Measurements from ENCODE around the gene PAFAH2.

PAFAH2 gene

DNA sequence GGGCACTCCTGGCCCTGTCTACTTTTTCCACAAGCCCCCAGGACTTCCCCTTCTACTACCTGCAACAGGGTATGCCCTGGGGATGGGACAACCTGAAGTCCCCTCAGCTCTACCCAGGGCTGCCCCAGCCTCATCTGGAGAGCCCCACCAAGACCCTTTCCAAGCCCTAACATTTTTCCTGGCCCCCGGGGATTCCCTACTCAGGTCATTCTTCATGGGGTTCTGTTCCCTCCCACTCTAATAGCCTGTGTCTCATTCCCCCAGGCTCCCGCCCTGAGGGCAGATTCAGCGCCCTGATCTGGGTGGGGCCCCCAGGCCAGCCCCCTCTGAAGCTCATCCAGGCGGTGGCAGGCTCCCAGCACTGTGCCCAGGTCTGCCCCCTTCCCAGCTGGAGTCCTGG, 33.3 kb upstream of the PAFAH2 start:
- no peak for DNase-seq (ENCODE audit: low read depth)

DNA sequence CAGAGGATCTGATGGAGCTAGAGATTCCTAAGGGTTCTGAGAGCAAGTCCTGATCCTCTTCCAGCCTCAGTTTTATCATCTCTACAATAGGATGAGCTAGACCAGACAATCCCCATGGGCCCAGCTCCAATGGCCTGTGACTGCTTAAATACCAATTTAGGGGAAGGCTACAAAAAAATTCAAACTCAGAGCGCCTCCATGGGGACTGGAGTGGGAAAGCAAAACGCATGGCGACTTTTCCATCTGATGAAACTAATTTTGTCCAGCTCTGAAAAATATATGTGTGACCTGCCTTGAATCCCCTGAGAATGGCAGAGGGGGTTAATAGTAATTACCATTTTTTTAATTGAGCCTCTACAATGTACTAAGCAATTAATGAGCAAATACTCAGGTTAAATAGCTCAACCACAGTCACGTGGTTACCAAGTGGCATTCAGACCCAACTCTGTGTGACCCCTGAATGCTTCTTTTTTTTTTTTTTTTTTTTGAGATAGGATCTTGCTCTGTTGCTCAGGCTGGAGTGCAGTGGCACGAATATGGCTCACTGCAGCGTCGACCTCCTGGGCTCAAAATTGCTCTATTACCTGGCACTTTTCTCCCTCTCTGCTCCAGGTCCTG, 32.1 kb upstream of the PAFAH2 start:
- no peak for DNase-seq (ENCODE audit: low read depth)

DNA sequence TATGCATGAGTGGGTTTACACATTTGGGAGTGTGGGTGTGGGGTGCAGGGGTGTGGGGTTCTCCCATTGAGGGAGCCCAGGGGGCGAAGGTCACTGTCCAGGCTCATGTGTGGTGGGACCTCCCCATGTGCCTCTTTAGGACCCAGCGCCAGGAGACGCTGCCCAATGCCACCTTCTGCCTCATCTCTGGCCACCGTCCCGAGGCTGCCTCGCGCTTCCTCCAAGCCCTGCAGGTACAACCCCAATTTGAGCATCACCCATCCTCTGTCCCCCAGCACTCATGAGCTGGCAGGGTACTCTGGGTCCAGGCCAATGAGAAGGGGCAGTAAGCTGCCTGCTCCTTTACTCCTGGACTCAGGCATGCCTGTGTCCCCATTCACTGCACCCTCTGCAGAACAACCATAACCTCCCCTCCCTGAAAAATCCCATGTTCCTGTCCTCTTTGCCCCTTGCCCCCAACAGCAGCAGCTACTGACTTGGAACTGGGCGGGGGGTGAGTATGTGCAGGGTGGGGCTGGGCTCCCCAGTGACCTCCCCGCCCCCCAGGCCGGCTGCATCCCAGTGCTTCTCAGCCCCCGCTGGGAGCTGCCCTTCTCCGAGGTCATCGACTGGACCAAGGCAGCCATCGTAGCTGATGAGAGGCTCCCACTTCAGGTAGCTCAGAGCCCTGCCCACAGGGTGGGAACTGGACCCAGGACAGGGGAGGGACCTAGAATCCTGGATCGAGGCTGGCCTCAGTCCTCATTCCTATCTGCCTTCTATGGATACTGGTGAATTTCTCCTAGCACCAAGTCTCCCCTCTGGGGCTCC, 31.4 kb upstream of the PAFAH2 start:
- no peak for DNase-seq (ENCODE audit: low read depth)

DNA sequence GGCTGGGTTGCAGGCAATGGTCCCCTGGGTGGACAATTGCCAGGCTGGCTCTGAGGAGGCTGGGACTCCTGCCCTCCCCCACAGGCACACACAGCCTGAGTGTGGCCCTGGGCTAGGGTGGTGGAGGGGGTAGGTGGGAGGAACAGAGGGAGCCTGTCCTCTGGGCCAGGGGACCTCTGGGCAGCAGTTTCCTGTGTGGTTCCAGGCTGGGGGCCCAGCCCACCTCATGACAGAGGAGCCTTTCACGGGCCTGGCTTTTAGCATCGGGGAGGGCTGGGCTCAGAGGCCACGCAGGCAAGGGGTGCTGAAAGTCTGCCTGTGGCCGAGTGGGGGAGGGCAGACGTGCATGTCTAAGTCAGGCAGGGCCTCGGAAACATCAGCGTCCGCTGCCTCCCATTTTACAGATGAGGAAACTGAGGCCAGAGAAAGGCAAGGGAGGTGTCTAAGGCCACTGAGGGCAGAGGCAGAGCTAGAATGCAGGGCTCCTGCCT, 30.7 kb upstream of the PAFAH2 start:
- no peak for DNase-seq (ENCODE audit: low read depth)

DNA sequence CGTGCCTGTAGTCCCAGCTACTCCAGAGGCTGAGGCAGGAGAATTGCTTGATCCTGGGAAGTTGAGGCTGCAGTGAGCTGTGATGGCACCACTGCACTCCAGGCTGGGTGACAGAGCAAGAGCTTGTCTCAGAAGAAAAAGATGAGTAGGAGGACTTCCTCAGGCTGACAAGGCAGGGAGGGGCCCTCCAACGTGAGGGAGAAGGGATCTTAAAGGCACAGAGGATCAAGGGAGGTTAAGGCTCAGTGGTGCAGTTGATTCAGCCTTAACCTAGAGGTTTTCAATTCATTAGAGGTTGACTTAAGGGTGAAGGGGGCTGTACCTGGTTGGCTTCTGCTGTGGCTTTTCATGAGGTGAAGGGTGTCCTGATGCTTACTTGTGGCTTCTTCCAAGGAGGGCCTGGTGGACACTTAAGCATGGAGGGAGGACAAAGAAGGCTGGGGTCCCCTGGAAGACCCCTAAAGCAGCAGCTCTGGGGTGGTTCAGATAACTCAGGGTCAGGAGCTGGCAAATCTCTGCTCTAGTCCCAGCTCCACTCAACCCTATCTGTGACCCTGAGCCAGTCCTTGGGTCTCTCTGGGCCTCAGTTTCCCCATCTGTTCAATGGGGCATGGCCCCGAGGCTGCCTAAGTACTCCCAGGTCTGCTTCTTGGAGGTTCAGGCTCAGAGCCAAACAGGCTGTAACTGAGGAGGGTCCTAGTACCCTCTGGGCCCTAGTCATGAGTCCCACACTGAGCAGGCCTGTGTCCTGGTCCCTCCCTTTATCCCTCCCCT, 30.0 kb upstream of the PAFAH2 start:
- no peak for DNase-seq (ENCODE audit: low read depth)

DNA sequence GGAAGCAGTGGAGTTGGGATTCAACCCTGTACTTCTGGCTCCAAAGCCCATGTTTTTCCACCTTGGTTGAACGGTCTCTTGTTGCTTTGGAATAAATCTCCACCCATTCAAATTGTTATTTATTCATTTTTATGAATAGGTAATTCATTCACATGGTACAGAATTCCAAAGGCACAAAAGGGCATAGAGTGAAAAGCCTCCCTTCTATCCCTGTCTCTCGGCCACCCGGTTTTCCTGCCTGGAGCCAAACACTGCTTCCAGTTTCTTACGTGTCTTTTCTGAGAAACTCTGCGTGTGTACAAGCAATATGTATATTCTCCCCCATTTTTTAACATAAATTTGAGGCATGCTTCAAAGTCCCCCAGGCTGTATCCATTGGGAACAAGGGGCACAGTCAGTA, 27.7 kb upstream of the PAFAH2 start:
- no peak for DNase-seq (ENCODE audit: low read depth)

DNA sequence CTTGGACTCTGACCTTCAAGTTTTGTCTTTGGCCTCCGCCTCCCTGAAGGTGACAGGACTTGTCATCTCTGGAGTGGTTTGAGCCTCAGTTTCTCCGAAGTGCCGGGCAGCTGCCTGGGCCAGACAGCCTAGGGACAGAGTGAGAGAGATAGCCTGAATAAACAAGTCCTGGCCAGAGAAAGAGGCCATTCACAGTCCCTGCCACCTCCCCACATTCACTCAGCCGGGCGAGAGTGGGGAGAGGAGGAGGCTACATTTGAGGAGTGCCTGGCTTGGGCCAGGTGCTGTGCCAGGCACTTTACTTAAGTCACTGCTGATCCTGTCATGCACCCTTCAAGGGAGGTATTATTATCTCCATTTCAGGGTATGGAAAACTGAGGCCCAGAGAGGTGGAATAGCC, 27.2 kb upstream of the PAFAH2 start:
- no peak for DNase-seq (ENCODE audit: low read depth)

GRCh38 chr1:26023826-26024225, 26.0 kb upstream of the PAFAH2 start:
- no peak for DNase-seq (ENCODE audit: low read depth)

DNA sequence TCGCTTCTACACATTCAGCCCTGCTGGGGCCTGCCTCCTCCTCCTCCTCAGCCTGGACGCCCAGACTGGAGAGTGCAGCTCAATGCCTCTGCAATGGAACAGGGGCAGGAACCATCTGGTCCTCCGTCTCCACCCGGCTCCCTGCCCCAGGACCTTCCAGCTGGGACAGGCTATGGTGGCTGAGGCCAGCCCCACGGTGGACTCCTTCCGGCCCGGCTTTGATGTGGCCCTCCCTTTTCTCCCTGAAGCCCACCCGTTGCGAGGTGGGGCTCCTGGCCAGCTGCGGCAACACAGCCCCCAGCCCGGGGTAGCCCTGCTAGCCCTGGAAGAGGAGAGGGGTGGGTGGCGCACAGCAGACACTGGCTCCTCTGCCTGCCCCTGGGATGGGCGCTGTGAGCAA, 25.1 kb upstream of the PAFAH2 start:
- DNase-seq (ENCODE audit: low read depth) = no peak

- no peak for DNase-seq (ENCODE audit: low read depth)
Observed at GRCh38 chr1:26022404-26022779, 24.5 kb upstream of the PAFAH2 start.

- DNase-seq (ENCODE audit: low read depth) = no peak
Observed at GRCh38 chr1:26021647-26022403, 24.0 kb upstream of the PAFAH2 start, which contains the start of gene EXTL1. Gene EXTL1 (plus strand): TSS chr1:26021775. CDS start chr1:26022647, 872 bp downstream.

- no peak for DNase-seq (ENCODE audit: low read depth)
Observed at GRCh38 chr1:26020941-26021646, 23.2 kb upstream of the PAFAH2 start.

- DNase-seq (ENCODE audit: low read depth) = no peak
Observed at GRCh38 chr1:26020330-26020768, 22.5 kb upstream of the PAFAH2 start.

DNA sequence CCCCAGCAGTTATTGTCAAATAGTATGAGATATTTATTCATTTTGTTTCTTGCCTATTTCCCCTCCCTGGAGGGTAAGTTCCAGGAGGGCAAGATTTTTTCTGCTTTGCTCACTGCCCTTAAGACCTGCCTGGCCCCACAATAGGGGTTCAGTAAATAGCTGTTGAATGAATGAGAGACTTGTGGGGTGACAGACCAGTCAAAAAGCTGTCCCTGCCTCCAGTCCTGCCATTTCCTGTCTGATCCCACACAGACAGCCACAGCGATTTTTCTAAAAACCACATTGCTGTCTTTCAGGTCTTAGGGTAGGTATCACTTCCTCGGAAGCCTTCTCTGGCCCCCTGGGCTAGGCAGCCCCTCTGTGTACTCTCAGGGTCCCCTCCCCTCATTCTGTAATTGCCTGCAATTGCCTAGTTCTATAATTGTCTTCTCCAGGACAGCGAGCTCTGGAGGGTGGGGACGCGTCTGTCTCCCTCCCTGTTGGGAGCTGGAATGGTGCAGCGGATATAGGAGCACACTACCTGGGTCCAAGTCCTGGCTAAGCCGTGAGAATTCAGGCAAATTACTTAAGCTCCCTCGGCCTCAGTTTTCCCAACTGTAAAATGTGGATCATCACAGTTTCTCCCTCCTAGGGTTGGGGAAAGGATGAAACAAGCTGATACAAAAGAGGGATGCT, 21.9 kb upstream of the PAFAH2 start:
- no peak for DNase-seq (ENCODE audit: low read depth)

DNA sequence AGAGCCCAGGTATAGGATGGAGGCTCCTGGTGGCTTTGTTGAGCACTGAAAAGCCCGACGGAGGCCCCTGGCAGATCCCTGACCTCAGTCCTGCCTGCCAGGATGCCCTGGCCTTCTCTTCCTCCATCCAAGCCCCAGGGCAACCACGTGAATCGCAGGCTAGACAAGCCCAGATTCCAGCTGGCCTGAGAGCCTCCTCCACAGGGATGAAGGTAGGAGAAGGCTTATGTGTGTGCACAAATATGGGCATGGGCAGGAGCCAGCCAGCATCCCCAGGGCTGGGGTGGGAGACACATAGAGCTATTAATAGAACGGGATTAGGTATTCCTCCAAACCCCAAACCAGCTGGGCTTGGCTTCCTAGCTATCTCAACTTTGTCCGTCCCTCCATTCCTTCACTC, 19.7 kb upstream of the PAFAH2 start:
- no peak for DNase-seq (ENCODE audit: low read depth)

DNA sequence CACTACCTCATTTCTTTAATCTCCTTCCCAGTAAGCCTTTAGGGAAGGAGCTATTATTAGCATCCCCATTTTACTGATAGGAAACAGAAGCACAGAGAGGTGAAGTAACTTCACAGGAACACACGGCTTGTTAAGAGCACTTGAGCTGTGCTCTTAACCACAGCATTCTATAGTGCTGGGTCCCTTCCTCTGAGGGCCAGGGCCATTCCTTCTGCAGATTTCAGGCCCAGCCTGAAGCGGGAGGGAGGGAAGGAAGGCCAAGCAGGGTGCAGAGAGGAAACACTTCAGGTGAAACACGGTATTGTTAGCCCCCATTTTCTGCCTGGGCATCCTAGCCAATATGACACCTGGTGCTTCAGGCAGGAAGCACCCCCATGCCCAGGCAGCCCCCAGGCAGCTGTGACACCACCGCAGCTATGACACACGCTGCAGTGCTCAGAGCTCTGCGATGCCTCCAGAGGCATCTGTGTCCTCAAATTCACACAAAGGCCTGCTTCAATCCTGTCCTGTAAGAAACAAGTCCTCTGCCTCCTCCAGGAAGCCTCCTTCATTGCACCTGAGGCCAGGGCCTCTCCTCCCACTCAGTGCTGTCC, 19.2 kb upstream of the PAFAH2 start:
- DNase-seq (ENCODE audit: low read depth) = no peak

GRCh38 chr1:26016258-26016952, 18.5 kb upstream of the PAFAH2 start:
- no peak for DNase-seq (ENCODE audit: low read depth)

DNA sequence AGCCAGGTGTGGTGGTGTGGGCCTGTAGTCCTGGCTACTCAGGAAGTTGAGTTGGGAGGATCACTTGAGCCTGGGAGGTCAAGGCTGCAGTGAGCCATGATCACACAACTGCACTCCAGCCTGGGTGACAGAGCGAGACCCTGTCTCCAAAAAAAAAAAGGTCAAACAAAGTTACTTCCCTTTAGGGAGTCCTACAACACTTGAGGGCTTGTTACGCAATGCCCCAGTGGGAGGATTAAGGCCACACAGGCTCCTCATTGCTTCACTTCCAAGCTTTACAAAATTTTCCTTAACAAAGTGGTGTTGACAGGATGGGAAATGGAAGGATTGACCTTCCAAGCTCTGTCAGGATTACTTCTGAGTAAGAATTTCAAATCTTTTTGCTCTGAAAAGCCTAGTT, 17.5 kb upstream of the PAFAH2 start:
- no peak for DNase-seq (ENCODE audit: low read depth)

- DNase-seq (ENCODE audit: low read depth) = no peak
Observed at GRCh38 chr1:26014179-26014578, 16.3 kb upstream of the PAFAH2 start.

- DNase-seq (ENCODE audit: low read depth) = no peak
Observed at GRCh38 chr1:26012864-26013263, 15.0 kb upstream of the PAFAH2 start.
